H9 (cell line): ENCODE measurements around the gene LTK. TPM values are rescaled to one million over a fixed set of nuclear protein-coding genes. Genes with fewer than 3 reads are reported as not detected.
A peak's percentile ranks its signal among the peaks of the same experiment; 100 is the strongest.

ENCODE experiments used
- DNase-seq: peaks from one replicate; pipeline ENCODE4 v3.0.0-alpha.2; 2017
- H2AFZ ChIP-seq: one replicate; pipeline ENCODE4 v1.6.1; 2013; ENCODE audit warnings: mild to moderate bottlenecking, low read length, control low read depth, moderate library complexity
- H2AK5ac ChIP-seq: 2 replicates; pipeline ENCODE4 v1.6.1; 2013; ENCODE audit warnings: low read length, control low read depth, mixed read lengths; ENCODE audit not compliant: insufficient read length
- H2BK120ac ChIP-seq: one replicate; pipeline ENCODE4 v1.6.1; 2013; ENCODE audit warnings: low read depth, mild to moderate bottlenecking, low read length, control low read depth, inconsistent platforms; ENCODE audit not compliant: poor library complexity, severe bottlenecking
- H2BK12ac ChIP-seq: 2 replicates; pipeline ENCODE4 v1.6.1; 2013; ENCODE audit warnings: low read length, control low read depth, mixed read lengths, low read depth; ENCODE audit not compliant: insufficient read length
- H2BK15ac ChIP-seq: 2 replicates; pipeline ENCODE4 v1.6.1; 2013; ENCODE audit warnings: low read depth, low read length, control low read depth
- H2BK20ac ChIP-seq: one replicate; pipeline ENCODE4 v1.6.1; 2013; ENCODE audit warnings: low read depth, mild to moderate bottlenecking, low read length, control low read depth, inconsistent platforms; ENCODE audit not compliant: poor library complexity, severe bottlenecking
- H2BK5ac ChIP-seq: 2 replicates; pipeline ENCODE4 v1.6.1; 2013; ENCODE audit warnings: low read length, control low read depth, mixed read lengths; ENCODE audit not compliant: insufficient read length
- H3K14ac ChIP-seq: 2 replicates; pipeline ENCODE4 v1.6.1; 2013; ENCODE audit warnings: low read length, control low read depth; ENCODE audit not compliant: insufficient read depth
- H3K18ac ChIP-seq: 2 replicates; pipeline ENCODE4 v1.6.1; 2013; ENCODE audit warnings: low read depth, mild to moderate bottlenecking, mixed read lengths, low read length, control low read depth; ENCODE audit not compliant: insufficient read length
- H3K23ac ChIP-seq: 2 replicates; pipeline ENCODE4 v1.6.1; 2013; ENCODE audit warnings: low read length, control low read depth, mixed read lengths, low read depth; ENCODE audit not compliant: insufficient read length
- H3K23me2 ChIP-seq: 2 replicates; pipeline ENCODE4 v1.6.1; 2013; ENCODE audit warnings: low read depth, mild to moderate bottlenecking, mixed read lengths, low read length, control low read depth; ENCODE audit not compliant: insufficient read length, poor library complexity, severe bottlenecking
- H3K27ac ChIP-seq: 2 replicates; pipeline ENCODE4 v1.5.1; 2013; ENCODE audit warnings: low read length, control low read depth, mixed read lengths, low read depth; ENCODE audit not compliant: insufficient read length
- H3K27me3 ChIP-seq: 2 replicates; pipeline ENCODE4 v1.6.1; 2013; ENCODE audit warnings: low read length, control low read depth, inconsistent platforms; ENCODE audit not compliant: insufficient read depth
- H3K4ac ChIP-seq: 2 replicates; pipeline ENCODE4 v1.6.1; 2013; ENCODE audit warnings: low read depth, mild to moderate bottlenecking, control low read depth, inconsistent platforms, low read length, moderate library complexity
- H3K4me1 ChIP-seq: 2 replicates; pipeline ENCODE4 v1.6.1; 2013; ENCODE audit warnings: low read length, control low read depth, inconsistent platforms; ENCODE audit not compliant: insufficient read depth
- H3K4me2 ChIP-seq: 2 replicates; pipeline ENCODE4 v1.6.1; 2013; ENCODE audit warnings: low read length, control low read depth, mixed read lengths; ENCODE audit not compliant: insufficient read length, insufficient read depth
- H3K56ac ChIP-seq: 2 replicates; pipeline ENCODE4 v1.6.1; 2013; ENCODE audit warnings: low read depth, mild to moderate bottlenecking, mixed read lengths, low read length, control low read depth; ENCODE audit not compliant: insufficient read length
- H3K79me1 ChIP-seq: 2 replicates; pipeline ENCODE4 v1.6.1; 2013; ENCODE audit warnings: low read depth, mild to moderate bottlenecking, moderate library complexity, low read length, control low read depth, inconsistent platforms; ENCODE audit not compliant: insufficient read depth, poor library complexity, severe bottlenecking
- H3K79me2 ChIP-seq: 2 replicates; pipeline ENCODE4 v1.6.1; 2013; ENCODE audit warnings: low read length, control low read depth, inconsistent platforms; ENCODE audit not compliant: insufficient read depth
- H3K9ac ChIP-seq: 2 replicates; pipeline ENCODE4 v1.6.1; 2013; ENCODE audit warnings: low read length, control low read depth, mixed read lengths; ENCODE audit not compliant: insufficient read length; ENCODE audit errors: extremely low read depth
- H3K9me3 ChIP-seq: one replicate; pipeline ENCODE4 v1.6.1; 2013; ENCODE audit warnings: low read depth, low read length, inconsistent platforms; ENCODE audit not compliant: control insufficient read depth
- H3T11ph ChIP-seq: one replicate; pipeline ENCODE4 v1.6.1; 2013; ENCODE audit warnings: mild to moderate bottlenecking, low read length, control low read depth, inconsistent platforms
- H4K20me1 ChIP-seq: one replicate; pipeline ENCODE4 v1.6.1; 2013; ENCODE audit not compliant: control insufficient read depth, insufficient read length, insufficient read depth
- H4K5ac ChIP-seq: 2 replicates; pipeline ENCODE4 v1.6.1; 2013; ENCODE audit warnings: low read depth, mild to moderate bottlenecking, mixed read lengths, low read length, control low read depth; ENCODE audit not compliant: insufficient read length
- H4K8ac ChIP-seq: replicated peaks from 2 replicates; pipeline ENCODE4 v1.6.1; 2013; ENCODE audit warnings: low read length, control low read depth, mixed read lengths, low read depth; ENCODE audit not compliant: insufficient read length
- H4K91ac ChIP-seq: 2 replicates; pipeline ENCODE4 v1.6.1; 2013; ENCODE audit warnings: low read depth, mild to moderate bottlenecking, moderate library complexity, mixed read lengths, low read length, control low read depth; ENCODE audit not compliant: insufficient read length
- H3K27ac Mint-ChIP-seq, 3 experiments: 2 replicates in 2 of 3; 3 replicates in 1 of 3; pipeline ENCODE4 v1.8.0; 2020 to 2021; ENCODE audit warnings: mixed read lengths in 3 of 3, mild to moderate bottlenecking in 1 of 3, moderate library complexity in 1 of 3
- H3K27me3 Mint-ChIP-seq: 2 replicates; pipeline ENCODE4 v1.8.0; 2021; ENCODE audit warnings: low read depth, mild to moderate bottlenecking, moderate library complexity, mixed read lengths
- H3K36me3 Mint-ChIP-seq, 3 experiments: 2 replicates in 2 of 3; 3 replicates in 1 of 3; pipeline ENCODE4 v1.8.0; 2020 to 2021; ENCODE audit warnings: low read depth in 3 of 3, mixed read lengths in 3 of 3; ENCODE audit not compliant: insufficient read depth in 1 of 3
- H3K4me1 Mint-ChIP-seq, 2 experiments: 2 replicates each; pipeline ENCODE4 v1.8.0; 2020; ENCODE audit warnings: mixed read lengths in 2 of 2
- H3K4me3 Mint-ChIP-seq, 2 experiments: 2 replicates in 1 of 2; 3 replicates in 1 of 2; pipeline ENCODE4 v1.8.0; 2020 to 2021; ENCODE audit warnings: mild to moderate bottlenecking in 2 of 2, mixed read lengths in 2 of 2, moderate library complexity in 1 of 2
- H3K9me3 Mint-ChIP-seq, 2 experiments: 2 replicates in 1 of 2; 3 replicates in 1 of 2; pipeline ENCODE4 v1.8.0; 2020; ENCODE audit warnings: mild to moderate bottlenecking in 2 of 2, mixed read lengths in 2 of 2, moderate library complexity in 1 of 2
- WGBS: extraction: QIAGEN DNeasy Blood & Tissue Kit; methylation state at CpG from one replicate; pipeline ENCODE4 v1.1.7; 2013; ENCODE audit warnings: missing lambda C conversion rate, low lambda C conversion rate, mixed read lengths; ENCODE audit not compliant: insufficient read length; ENCODE audit errors: extremely low coverage; 5-methylcytosine and 5-hydroxymethylcytosine counted together
- total RNA-seq: library from RNA; stranded (reverse); gene quantifications from 2 replicates; pipeline ENCODE4 v1.2.1, GENCODE V29; 2021
- TF ChIP-seq, protein P1 (sequence below): fragments of 200-600 bp; sonication (generic); conservative IDR thresholded peaks from 3 replicates; pipeline ENCODE4 v1.8.0; 2021; ENCODE audit warnings: antibody characterized with exemption, mild to moderate bottlenecking

LTK gene
- total RNA-seq, 1 experiment from 2014 or later = 0.31 TPM

DNA sequence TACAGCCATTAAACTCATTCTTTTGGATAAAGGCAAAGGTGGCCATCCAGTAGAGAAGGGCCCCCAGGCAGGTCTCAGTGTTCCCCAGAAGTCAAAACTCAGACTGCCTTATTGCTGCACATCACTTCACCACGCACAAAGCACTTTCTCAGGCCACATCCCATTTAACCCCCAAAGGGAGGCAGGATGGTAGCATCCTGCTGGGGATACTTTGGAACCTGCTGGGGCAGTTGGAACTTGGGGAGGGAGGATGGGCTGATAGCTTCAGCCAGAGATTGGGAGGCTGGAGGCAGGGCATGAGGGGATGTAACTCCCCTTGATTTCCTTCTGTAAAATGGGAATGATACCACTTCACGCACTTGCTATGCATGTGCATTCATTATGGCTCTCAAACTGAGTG lies 15.0 kb downstream of the LTK start:
- H4K5ac ChIP-seq = no peak overlapping the region
- H3K4me2 ChIP-seq = no peak overlapping the region
- H2BK120ac ChIP-seq = no peak overlapping the region
- Mint-ChIP-seq H3K36me3 (peaks cover 0 to 4% (median 0%) of the 10 kb centered on the region in 3 experiments; a peak in 1 of 7 replicates), H3K27ac (no peak overlapping the region), H3K9me3 (no peaks in the 10 kb centered on the region; a peak in 1 of 5 replicates), H3K4me3 (peak overlapping the region in 1 of 2 experiments; percentile 35; a peak in 2 of 5 replicates), H3K27me3 (peaks cover 97% of the 10 kb centered on the region), H3K4me1 (peaks cover 6 to 26% of the 10 kb centered on the region in 2 experiments)
- no peak overlapping the region for H2AFZ ChIP-seq
- H3K4ac ChIP-seq = no peak overlapping the region
- no peaks in the 10 kb centered on the region for H3K9me3 ChIP-seq
- H2BK15ac ChIP-seq = no peak overlapping the region
- H3K23ac ChIP-seq = no peak overlapping the region
- no peak overlapping the region for H3K56ac ChIP-seq
- H3K27ac ChIP-seq = no peak overlapping the region
- H3K79me2 ChIP-seq = no peaks in the 10 kb centered on the region
- TF ChIP-seq, protein P1, sequence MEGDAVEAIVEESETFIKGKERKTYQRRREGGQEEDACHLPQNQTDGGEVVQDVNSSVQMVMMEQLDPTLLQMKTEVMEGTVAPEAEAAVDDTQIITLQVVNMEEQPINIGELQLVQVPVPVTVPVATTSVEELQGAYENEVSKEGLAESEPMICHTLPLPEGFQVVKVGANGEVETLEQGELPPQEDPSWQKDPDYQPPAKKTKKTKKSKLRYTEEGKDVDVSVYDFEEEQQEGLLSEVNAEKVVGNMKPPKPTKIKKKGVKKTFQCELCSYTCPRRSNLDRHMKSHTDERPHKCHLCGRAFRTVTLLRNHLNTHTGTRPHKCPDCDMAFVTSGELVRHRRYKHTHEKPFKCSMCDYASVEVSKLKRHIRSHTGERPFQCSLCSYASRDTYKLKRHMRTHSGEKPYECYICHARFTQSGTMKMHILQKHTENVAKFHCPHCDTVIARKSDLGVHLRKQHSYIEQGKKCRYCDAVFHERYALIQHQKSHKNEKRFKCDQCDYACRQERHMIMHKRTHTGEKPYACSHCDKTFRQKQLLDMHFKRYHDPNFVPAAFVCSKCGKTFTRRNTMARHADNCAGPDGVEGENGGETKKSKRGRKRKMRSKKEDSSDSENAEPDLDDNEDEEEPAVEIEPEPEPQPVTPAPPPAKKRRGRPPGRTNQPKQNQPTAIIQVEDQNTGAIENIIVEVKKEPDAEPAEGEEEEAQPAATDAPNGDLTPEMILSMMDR = no peak
- no peak overlapping the region for H3K9ac ChIP-seq
- peaks cover 90% of the 10 kb centered on the region for H3K27me3 ChIP-seq
- H2BK12ac ChIP-seq = no peak overlapping the region
- no peak overlapping the region for H2BK20ac ChIP-seq
- no peak overlapping the region for H3T11ph ChIP-seq
- WGBS = no CpG with 5 or more reads among the region's 2 CpGs
- H4K8ac ChIP-seq = no peak overlapping the region
- DNase-seq = no peak
- no peak overlapping the region for H4K91ac ChIP-seq
- no peak overlapping the region for H3K18ac ChIP-seq
- H2BK5ac ChIP-seq = no peak overlapping the region
- no peak overlapping the region for H2AK5ac ChIP-seq
- no peaks in the 10 kb centered on the region for H3K4me1 ChIP-seq
- no peaks in the 10 kb centered on the region for H4K20me1 ChIP-seq
- H3K14ac ChIP-seq = no peak overlapping the region
- no peaks in the 10 kb centered on the region for H3K79me1 ChIP-seq
- peaks cover 18% of the 10 kb centered on the region for H3K23me2 ChIP-seq
